ENCODE results near the gene EPG5. TPM values are rescaled to one million over a fixed set of nuclear protein-coding genes. Genes with fewer than 3 reads are reported as not detected.
"Not testable (repeated sequence)": the region's sequence is repeated elsewhere in the genome, so short reads cannot be mapped to it uniquely, and the experiment has no call there.

EPG5 gene
- total RNA-seq, 1 donor from 2014 or later = 26.1 TPM

- FAIRE-seq (no peak), DNase-seq (ENCODE audit: low spot score in 2 of 2) (no peak)
These were observed 9.8 kb upstream of the EPG5 start for GRCh38 chr18:45976974-45977373.

GRCh38 chr18:45976566-45976965 lies 9.4 kb upstream of the EPG5 start:
- no peak for DNase-seq (ENCODE audit: low spot score in 2 of 2)
- FAIRE-seq = no peak

GRCh38 chr18:45974088-45974536 lies 7.0 kb upstream of the EPG5 start:
- FAIRE-seq = peak; percentile 51
- DNase-seq (ENCODE audit: low spot score in 2 of 2) = peak; percentile 19 to 37

- FAIRE-seq; DNase-seq (ENCODE audit: low spot score in 2 of 2): not testable (repeated sequence)
These were observed 2.2 kb downstream of the EPG5 start for GRCh38 chr18:45964913-45965312.

GRCh38 chr18:45962866-45963265 lies 4.3 kb downstream of the EPG5 start:
- FAIRE-seq (no peak), DNase-seq (ENCODE audit: low spot score in 2 of 2) (no peak)

GRCh38 chr18:45962461-45962860 lies 4.7 kb downstream of the EPG5 start:
- FAIRE-seq = no peak
- DNase-seq (ENCODE audit: low spot score in 2 of 2) = no peak

GRCh38 chr18:45959484-45959883 lies 7.6 kb downstream of the EPG5 start:
- FAIRE-seq; DNase-seq (ENCODE audit: low spot score in 2 of 2): not testable (repeated sequence)

GRCh38 chr18:45958730-45959129 lies 8.4 kb downstream of the EPG5 start:
- DNase-seq (ENCODE audit: low spot score in 2 of 2) (no peak), FAIRE-seq (no peak)

- DNase-seq (ENCODE audit: low spot score in 2 of 2) = no peak
- FAIRE-seq = no peak
These were observed 9.1 kb downstream of the EPG5 start for GRCh38 chr18:45958027-45958426.

- no peak for FAIRE-seq
These were observed 10.0 kb downstream of the EPG5 start for GRCh38 chr18:45957100-45957499.

GRCh38 chr18:45954070-45954934 lies 12.8 kb downstream of the EPG5 start:
- no peak for FAIRE-seq
- no peak for DNase-seq (ENCODE audit: low spot score in 2 of 2)

More at GRCh38 chr18:45957100-45957499, 10.0 kb downstream of the EPG5 start:
- DNase-seq (ENCODE audit: low spot score in 2 of 2) = no peak

- DNase-seq (ENCODE audit: low spot score in 2 of 2) = no peak
- no peak for FAIRE-seq
These were observed 16.0 kb downstream of the EPG5 start for GRCh38 chr18:45951016-45951714.

- FAIRE-seq (no peak), DNase-seq (ENCODE audit: low spot score in 2 of 2) (no peak)
These were observed 21.5 kb downstream of the EPG5 start for GRCh38 chr18:45945669-45946068.

GRCh38 chr18:45940724-45941123 lies 26.4 kb downstream of the EPG5 start:
- FAIRE-seq (no peak), DNase-seq (ENCODE audit: low spot score in 2 of 2) (no peak)

- FAIRE-seq = no peak
- DNase-seq (ENCODE audit: low spot score in 2 of 2) = no peak
These were observed 27.9 kb downstream of the EPG5 start for GRCh38 chr18:45939236-45939635.

GRCh38 chr18:45938488-45938935 lies 28.6 kb downstream of the EPG5 start:
- DNase-seq (ENCODE audit: low spot score in 2 of 2) (no peak), FAIRE-seq (no peak)

GRCh38 chr18:45935591-45936335 lies 31.4 kb downstream of the EPG5 start:
- no peak for DNase-seq (ENCODE audit: low spot score in 2 of 2)
- no peak for FAIRE-seq

- FAIRE-seq = no peak
- no peak for DNase-seq (ENCODE audit: low spot score in 2 of 2)
These were observed 34.4 kb downstream of the EPG5 start for GRCh38 chr18:45932708-45933107.

GRCh38 chr18:45930963-45931362 lies 36.2 kb downstream of the EPG5 start:
- DNase-seq (ENCODE audit: low spot score in 2 of 2) (no peak), FAIRE-seq (no peak)

- FAIRE-seq (no peak), DNase-seq (ENCODE audit: low spot score in 2 of 2) (no peak)
These were observed 40.4 kb downstream of the EPG5 start for GRCh38 chr18:45926691-45927090.

- DNase-seq (ENCODE audit: low spot score in 2 of 2) = no peak
These were observed 41.0 kb downstream of the EPG5 start for GRCh38 chr18:45926085-45926484.

More at GRCh38 chr18:45926085-45926484, 41.0 kb downstream of the EPG5 start:
- FAIRE-seq = no peak

All from frontal cortex (tissue), 4 donors.